HG03060 (cell line): ENCODE measurements around the gene MMRN2.

Experiments
- ATAC-seq: cut with Tn5 transposase; IDR thresholded peaks from one replicate; pipeline ENCODE4 v1.9.1; 2021; ENCODE audit warnings: low read depth, moderate number of reproducible peaks; ENCODE audit not compliant: unreplicated experiment

MMRN2 gene

GRCh38 chr10:86899670-86900276, 57.6 kb downstream of the MMRN2 start:
- ATAC-seq = no peak

DNA sequence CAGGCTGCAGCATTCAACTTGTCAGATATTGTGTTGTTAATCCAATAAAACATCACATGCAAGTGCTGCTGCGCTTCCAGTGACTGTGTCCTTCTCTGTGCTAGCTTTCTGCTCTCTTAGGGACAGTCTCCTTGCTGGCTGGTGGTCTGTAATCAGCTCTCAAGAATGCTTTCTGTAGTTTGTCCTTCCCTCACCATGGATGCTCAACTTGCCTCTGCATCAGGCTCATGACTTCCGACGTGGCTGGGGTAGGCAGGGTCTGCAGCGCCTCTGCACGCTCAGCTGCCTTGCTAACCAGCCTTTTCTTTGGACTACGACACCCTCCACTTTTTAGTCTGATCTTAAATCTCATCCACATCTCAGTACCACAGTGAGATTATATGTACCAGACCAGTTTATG, 58.3 kb downstream of the MMRN2 start:
- no peak for ATAC-seq

DNA sequence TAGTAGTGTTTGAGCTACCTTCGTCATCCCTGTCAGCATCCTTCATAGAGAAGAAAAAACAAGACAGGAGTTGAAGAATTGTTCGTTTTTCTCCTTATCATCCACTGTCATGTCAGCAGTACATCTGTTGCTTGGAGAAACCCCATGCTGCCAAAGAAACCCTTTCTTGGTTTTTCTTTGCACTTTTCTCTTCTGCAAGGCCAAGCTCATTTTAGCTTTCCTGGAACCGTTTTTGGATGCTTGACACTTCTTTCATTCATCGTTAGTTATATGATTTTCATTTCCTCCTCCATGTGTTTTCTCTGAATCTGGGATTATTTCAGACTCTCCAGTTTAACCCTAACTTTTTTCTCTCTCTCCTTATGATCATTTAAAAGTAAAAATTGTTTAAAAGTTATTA, 58.9 kb downstream of the MMRN2 start:
- ATAC-seq = no peak

- no peak for ATAC-seq
These were observed 67.4 kb downstream of the MMRN2 start for GRCh38 chr10:86889997-86890396.

DNA sequence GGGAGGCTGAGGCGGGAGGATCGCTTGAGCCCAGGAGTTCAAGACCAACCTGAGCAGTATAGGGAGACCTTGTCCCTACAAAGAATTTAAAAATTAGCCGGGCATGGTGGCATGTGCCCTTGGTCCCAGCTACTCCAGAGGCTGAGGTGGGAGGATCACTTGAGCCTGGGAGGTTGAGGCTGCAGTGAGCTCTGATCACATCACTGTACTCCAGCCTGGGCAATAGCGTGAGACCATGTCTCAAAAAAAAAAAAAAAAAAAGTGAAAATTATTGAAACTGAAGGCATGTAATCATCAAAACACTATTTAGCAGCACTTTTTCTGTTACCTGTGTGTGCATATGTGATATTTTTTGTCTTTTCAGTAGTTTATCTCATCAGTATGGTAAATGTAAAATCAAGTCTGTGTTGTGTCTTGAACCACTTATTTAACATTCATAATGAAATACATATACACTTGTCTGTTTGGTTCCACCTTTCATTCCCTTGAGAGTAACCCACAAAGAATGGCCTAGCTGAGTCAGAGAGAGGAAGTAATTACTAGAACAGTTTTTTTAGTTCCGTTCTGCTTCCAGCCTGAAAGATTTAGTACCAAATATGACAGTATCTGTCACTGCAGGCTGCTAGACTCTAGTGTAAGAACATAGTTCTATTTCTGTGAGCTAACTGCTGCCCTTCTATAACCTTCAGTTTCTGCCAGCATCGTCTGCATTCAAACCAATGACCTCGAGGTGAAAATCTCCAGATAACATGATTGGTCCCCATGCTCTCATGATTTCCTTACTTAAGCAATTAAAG, 68.6 kb downstream of the MMRN2 start:
- peak; percentile 97 for ATAC-seq
